Activated CD4-positive, alpha-beta T cell treated with anti-CD3 and anti-CD28 coated beads, Interleukin-2, Interleukin-6, amounts not matched to agents 100 ng/mL and 50 ng/mL, durations not matched to agents 16 hours and 8 hours (primary cell): ENCODE results near the gene EIPR1.

Experiments used
- DNase-seq: peaks from one replicate; pipeline ENCODE4 v3.0.0-alpha.2; 2020

Gene EIPR1

DNA sequence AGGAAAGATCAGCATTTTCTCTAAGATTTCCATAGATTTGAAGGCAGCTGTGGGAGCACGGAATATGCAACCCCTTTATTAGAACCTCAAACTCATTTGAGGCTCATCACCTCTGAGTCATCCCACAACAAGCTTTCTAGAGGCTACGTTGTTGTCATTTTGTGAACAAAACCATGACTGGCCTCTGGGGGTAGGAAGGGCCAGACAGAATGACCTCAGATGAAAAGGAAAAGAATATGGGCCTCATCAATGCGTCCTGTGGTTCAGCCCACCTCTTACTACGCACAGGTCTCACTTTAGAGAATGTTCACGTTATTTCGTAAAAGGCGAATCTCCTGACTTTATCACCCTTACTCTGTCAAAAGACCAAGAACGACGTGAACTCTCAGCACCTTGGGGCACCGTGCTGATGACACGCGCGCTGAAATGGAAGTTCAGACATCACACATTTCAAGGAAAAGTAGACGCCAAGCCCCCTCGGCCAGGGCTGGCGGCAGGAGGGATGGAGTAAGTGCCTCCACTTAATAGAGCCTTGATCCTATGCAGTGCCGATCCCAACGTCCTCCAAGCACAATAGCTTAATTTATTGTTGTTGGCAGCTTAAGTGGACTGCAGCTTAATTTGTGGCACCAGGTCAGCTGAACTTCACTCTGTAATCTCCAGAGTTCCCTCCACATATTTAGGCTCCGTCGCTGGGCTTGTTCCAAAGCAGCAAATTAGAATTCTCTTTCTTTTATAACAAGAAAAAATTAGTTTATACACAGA, 208.3 kb downstream of the EIPR1 start:
- peak; percentile 7 for DNase-seq

DNA sequence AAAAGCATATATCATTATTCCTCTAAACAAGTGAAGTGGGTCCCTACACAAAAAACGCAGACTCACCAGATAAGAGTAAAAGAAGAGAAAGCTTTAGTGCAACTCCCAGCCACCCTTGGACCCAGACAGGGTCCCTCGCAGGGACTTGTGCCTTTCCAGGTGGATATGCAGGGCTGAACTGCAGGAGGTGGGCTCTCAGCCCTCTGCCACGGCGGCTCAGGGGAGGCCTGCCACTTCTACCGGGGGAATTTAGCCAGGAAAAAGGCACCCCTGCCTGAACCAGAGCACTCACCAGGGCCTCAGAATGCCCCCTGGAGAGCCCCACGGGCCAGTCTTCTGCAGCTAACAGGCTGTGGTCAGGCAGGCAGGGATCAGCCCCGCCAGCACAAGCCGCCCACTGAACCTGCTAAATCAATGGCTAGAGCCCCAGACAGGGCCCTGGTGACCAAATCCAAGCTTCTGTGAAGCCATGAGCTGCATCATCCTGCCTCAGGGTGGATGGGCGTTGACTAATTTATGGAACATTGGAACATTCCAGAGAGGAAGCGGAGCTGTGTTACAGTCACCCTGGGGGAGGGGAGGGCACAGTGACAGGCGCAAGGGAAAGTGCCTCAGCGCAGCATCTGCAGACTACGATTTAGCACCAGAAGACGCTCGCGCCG, 209.3 kb downstream of the EIPR1 start:
- no peak for DNase-seq

DNA sequence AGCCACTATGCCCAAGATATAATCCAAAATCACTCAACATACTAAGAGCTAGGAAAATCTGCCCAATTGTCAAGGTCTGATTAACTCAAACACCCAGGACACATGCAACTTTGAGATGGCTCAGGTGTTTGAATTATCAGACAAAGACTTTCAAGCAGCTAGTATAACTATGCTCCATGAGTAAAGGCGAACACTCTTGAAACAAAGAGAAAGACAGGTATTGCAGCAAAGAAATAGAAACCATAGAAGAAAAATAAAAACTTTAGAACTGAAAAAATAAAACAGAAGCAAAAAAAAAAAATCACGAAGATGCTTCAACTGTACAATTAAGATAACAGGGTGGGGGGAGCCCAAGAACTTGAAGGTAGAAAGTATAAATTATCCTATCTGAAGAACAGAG, 214.2 kb downstream of the EIPR1 start:
- DNase-seq: no peak

DNA sequence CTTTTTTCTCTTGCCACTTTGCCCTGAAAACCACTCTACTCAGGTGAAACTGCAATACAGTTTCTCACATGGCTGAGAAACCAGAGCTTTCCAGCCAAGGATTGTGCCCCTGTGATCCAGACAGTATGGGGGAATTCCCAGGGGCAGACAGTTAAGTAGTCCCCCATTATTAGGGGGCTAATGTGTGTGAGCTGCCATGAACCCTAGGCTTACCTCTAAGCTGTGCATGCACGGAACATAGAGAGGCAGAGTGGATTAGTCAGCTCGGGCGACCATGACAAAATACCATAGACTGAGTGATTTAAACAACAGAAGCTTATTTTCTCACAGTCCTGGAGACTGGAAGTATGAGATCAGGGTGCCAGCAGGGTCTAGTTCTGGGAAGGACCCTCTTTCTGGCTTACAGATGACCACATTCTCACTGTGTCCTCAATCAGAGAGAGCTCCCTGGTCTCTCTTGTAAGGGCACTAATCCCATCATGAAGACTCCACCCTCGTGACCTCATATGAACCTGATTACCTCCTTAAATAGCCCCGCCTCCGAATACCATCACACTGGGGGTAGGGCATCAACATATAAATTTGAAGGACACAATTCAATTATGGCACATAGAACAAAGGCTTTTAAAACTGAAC, 215.1 kb downstream of the EIPR1 start:
- DNase-seq: no peak

DNA sequence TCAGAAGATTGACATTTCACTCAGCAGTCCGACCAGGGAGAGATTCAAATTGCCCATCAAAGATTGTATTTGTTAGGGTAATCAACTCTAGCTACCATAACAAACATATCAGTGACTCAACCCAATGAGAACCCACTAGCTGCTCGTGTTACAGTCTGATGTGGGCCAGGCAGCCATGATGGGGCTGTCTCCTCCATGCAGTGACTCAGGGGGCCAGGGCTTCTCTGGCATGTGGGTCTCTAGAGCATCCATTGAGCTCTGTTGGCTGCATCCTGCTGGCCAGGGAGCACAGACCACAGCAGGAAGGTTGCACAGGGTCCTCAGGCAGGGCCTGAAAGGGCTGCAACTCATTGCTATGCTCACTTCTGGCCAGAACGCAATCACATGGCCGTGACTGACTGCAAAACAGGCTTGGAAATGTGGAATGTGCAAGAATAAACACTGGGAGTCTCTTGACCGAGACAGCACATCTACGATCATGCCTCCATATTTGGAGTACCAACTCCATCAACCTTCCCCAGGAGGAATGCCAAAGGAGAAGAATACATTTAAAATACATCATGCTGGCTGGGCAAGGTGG, 216.8 kb downstream of the EIPR1 start:
- no peak for DNase-seq

DNA sequence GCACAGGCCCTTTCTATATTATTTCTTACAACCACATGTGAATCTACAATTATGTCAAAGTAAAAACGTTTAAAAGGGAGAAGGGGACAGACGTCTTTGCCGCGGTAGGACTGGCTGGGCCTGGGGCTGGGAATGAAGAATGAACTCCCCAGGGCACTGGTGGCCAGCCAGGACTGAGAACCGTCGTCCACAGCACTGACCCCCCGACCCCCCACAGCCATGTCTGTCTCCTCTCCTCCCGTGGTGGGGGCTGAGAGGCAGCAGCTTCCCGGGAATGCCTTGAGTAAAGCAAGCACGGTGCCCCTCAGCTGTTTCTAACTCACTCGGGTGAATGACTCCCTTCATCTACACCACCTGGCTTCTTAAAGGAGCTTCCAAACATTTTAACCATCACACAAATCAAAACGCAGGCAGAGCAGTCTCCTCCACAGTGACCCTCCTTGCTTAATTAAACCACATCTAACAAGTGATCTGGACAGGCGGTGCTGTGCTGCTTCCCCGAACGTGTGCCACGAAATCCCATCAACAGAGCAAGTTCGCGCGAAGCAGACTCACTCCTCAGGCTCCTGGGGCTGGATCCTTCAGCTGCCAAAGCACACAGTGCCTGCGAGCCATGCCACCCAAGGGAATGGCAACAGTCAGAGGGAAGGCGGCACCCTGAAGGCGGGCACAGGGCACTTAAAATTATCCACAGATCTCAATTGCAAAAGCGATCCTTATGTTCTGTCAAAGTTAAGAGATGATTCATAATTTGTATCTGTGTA, 217.7 kb downstream of the EIPR1 start:
- no peak for DNase-seq

DNA sequence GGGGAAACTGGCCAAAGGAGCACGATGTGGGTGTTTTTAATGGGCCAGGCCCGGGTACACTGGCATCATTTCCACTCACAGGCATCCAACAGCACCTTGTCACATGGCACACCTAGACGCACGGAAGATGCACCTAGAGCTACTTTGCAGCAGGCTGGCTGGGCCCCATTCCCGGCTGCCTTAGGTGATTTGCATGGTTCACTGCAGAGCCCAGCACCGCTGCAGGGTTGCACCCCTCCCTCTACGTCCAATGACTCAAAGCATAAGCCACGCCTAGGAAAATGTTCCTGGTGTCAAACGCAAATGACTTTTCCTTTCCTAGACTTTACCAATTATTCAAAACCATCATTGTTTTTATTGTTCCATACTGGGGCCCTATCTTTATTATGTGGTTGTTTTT, 222.9 kb downstream of the EIPR1 start:
- no peak for DNase-seq

DNA sequence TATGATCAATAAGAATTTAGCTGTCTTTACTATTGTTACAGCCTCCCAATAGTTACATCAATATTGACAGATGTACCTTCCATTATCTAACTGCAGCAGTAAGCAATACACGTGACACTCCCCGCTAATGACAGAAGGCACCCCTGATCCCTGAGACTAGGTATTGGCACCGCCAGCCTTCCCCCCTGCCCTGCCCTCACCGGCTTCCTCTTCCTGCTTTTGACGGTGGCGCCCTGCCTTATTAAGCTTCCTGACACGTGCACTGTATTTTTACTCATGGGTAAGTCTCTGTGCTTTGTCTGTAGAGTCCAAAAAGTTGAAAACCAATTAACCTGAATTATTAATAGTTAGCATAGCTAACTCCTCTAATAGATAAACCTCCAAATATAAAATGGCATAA, 223.5 kb downstream of the EIPR1 start:
- DNase-seq: no peak

DNA sequence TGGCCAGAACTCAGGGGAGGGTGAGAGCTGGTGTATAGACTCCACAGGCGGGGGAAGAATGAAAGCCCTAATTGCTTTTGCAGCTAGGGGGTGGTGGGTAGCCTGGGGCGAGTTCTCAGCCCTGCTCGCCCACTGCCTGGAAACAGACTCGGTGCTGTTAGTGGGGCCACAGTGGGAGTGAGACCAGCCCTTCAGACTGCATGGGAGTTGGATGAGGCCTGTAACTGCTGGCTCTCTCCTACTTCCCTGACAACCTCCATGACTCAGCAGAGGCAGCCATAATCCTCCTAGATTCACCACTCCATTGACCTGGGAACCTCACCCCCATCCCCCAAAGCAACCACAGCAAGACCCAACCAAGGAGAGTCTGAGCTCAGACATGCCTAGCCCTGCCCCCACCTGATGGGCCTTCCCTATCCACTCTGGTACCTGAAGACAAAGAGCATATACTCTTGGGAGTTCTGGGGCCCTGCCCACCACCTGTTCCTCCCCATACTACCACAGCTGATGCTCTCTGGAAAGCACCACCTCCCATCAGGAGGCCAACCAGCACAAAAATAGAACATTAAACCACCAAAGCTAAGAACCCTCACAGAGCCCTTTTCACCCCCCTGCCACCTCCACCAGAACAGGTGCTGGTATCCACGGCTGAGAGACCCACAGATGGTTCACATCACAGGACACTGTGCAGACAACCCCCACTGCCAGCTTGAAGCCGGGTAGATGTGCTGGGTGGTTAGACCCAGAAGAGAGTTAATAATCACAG, 226.3 kb downstream of the EIPR1 start:
- DNase-seq: no peak

DNA sequence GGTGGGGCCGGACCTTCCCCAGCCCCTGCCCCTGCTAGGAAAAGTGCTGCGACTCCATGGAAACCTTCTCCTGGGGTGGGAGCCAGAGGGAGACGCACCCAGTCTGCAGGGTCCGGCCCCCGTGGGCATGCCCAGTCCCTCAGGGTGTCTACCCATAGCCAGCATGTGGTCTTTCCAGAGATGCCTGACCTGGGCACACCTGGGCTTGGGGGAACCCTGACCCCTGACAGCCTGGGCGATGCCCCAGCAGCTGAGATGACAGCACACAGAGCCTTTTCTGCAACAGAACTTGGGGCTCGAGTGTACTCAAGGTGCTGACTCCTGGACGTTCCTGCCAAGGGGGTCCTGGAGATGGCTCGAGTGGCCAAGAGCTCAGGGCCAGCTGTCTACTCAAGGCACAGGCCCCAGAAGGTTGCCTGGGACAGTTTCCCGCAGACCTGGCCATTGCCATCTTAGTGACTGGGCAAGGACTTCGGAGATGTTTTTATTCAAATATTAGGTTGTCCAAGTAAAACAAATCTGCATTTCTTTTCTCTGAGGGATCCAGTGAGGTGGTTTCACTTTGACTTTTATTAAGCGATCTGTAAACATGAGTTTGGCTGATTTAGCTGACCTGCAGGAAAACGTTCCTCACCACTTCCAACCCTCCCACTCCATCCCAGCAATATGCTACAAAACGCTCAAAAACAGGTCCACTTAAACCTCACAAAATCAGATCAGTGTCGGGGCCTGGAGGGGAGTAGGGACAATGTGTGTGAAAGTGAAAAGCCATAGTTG, 228.0 kb downstream of the EIPR1 start:
- DNase-seq: no peak

DNA sequence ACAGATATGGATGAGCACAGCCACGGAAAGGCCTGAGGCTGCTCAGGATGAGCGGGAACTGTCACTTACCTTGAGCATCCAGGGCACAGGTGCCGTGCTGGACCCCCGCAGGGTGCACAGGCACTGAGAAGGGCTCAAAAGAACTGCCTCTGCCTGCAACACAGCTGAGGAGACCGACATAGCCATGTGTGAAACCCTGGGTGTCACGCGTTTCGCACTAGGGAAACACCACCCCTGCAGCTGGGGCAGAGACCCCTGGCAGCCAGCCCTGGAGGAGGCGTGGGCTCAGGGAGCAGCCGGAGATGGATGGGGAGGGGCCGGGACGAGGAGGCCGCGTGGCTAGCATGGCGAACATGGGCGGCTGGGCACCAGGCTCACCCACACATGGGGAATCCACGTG, 228.9 kb downstream of the EIPR1 start:
- no peak for DNase-seq

DNA sequence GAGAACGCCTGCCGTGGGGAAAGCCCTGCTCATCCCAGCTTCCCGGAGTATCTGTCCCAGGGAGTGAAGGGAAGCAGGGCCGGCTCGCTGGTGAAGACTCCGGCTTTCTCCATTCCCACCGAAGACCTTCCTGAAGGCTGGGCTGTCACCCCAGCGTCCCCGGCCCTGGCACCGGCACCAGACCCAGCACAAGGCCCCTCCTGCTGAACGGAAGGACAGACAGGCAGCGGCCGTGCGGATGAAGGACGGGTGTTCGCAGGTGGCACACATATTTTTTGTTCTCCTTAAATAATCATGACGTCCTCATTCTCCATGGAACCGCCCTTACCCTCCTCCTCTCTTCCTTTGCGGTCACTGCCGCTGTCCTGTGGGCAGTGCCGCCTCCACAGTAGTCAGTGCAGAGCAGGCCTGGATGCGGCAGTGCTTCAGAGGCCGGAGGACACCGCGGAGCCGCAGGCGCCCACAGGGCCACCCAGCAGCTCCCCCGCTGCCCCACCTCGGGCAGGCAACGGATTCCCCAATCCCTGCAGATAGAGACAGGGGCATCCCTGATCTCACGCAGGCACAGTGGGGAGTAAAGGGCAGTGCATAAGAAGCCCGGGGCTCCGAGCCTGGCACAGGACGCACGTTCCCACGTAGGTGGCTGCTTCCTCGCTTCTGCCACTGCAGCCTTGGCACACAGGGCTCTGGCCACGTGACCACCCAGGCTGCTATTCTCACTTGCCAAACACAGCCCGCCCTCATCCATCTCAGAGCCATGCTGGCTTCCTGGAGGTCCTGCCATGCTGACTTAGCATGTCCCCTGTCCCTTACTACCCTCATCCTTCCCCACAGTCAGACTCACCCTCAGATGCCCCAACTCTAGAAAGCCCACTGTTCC, 229.7 kb downstream of the EIPR1 start:
- no peak for DNase-seq

DNA sequence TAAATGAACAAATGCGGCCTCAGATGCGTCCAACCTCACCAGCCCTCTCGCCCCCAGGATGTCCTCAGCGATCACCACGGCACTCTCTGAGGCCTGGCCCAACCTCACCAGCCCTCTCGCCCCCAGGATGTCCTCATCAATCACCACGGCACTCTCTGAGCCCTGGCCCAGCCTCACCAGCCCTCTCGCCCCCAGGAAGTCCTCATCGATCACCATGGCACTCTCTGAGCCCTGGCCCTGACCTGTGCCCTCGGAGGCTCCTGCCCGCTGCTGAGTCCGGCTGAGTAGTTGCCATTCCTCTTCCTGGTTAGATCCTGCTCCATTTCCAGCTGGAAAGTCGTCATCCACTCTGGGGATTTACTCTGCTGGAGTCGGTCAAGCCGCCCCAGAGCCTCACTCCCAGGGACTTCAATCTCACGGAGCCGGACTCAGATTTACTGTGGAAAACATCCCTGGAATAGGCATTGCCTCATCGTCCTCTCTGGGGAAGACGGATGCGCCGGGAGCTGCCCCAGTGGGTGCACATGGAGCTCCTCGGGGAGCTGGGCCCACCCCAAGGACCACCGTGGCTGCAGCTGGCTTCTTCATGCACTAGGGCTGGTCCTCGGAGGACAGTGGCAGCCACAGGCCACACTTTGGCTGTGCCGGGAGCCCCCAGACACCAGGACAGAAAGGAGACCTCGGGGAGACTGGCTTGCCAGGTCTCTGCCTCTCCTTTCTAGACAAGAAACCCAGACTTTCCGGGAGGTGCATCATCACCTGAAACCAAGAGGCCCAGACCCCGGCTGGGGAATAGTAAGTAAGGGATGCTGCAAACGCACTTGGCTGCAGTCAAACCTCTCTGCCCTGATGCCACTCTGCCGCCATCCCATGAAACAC, 230.6 kb downstream of the EIPR1 start:
- no peak for DNase-seq

DNA sequence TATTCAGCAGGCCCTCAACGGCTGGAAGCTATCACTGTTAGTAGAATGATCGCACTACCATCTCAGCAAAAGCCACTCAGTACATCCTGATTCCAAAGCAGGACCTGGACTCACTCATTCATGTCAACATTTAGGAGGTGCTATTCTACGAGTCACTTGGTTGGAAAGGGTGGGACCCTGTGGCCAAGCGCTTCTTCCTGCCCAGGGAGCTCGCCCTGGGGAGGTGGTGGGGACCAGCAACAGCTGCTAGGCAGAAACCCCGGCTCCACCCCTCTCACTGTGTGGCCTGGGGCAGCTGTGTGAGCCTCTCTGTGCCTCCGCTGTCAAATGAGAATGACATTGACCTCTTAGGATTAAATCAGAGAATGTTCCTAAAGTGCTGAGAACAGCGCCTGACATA, 231.4 kb downstream of the EIPR1 start:
- DNase-seq: no peak

DNA sequence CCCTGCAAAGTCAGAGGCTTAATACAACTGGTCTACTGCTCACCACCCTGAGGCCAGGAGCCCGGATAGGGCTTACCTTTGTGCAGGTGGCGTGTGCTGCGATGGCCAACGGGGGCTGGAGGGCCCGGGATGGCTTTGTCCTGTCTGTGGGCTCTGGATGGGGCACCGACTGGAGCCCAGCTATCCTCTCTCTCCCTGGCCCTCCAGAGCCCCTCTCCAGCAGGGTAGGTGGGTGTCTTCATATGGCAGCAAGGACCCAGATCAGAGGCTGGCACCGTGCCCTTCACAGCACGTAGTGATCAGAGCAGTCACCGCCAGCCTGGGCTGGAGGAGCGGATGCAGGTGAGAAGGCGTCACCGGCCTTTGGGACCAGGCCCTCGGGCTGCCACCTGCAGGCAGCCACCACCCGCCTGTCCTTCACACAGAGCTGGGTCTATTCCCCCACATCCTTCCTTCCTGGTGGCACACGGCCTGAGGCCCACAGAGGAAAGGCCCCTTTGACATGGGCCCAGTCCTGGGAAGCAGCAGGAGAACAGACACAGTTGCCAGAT, 232.1 kb downstream of the EIPR1 start:
- no peak for DNase-seq

DNA sequence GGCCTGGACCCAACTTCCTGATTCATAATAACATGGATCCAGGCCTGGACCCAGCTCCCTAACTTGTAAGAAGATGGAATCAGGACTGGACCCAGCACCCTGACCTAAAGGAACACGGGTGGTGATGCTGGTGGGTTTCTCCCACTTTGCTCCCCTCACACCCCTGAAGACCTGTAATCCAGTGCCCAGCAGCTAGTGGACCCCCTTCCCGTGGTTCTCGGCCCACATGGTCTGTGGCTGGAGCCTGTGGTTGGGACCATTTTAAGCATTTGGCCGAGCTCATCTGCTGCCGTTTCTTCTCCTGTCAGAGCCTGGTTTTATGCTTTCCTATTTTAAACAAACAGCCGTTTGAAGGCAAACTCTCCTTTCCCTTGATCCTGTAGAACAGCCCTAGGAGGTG, 232.8 kb downstream of the EIPR1 start:
- DNase-seq: no peak

DNA sequence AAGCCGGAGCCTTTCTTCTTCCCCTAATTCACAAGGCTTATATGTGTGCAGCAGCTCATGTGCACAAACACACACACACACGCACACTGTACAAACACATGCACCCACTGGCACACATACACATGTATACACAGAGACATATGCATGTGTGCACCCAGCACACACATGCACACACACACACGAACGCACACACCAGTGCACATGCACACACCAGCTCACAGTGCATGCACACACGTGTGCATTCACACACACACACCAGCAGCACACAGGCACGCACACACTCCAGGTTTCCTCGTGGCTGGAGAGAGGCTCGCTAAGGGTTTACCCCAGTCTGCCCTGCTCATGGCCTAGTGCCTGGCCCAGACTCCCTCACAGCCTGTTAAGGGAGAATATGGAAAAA, 234.0 kb downstream of the EIPR1 start:
- no peak for DNase-seq

DNA sequence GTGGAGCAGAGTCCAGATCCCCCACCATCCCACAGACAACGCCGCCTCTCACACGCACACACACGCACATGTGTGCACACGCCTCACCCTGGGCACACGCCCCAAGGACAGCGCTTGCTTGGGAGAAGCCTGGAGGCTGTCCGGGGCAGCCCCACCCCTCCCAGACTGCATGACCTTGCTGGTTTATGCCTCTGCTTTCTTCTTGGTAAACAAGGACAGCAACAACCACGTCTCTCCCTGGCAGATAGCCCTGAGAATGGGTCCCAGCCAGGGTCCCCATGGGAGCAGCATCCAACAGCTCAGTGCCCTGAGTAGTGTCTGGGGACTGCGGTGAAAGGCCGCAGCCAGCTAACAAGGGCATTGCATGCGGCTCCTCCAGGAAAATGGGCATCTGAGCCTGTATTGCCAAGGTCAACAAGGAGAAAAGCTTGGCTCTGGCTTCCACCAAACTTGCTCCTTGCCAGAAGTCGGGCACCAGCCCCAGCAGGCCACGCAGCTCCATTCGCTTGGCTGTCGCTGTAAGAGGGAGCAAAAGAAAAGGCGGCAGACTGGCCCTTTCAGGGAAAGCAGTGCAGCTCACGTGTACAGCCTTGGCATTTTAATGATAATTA, 234.6 kb downstream of the EIPR1 start:
- DNase-seq: no peak

DNA sequence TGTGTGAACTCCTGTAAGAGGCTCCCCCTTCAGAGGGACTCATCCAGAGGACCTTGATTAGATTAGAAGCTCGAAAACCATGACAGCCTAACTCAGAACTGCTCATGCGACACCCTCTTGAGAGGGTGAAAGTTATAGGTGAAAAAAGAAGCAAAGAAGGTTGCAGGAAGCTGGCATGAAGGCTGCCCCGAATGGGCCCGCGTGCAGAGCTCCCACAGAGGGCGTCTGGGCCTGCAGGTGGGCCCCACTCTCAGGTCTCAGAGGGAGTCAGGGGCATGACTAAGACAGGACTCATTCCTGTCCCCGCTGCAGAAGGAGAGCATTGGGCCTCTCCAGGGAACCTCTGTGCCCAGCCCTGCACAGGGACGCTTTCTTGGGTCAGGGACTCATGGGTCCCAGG, 235.4 kb downstream of the EIPR1 start:
- DNase-seq: no peak
